Left ventricle myocardium superior (tissue), 1 donor: ENCODE data around the gene FOCAD. TPM values are rescaled to one million over a fixed set of nuclear protein-coding genes. Genes with fewer than 3 reads are reported as not detected.
A peak's percentile ranks its signal among the peaks of the same experiment; 100 is the strongest.

Experiments used
- ATAC-seq: fragments of 200-7000 bp; cut with Tn5 transposase; one replicate; pipeline ENCODE4 v1.9.1; 2020; ENCODE audit warnings: mild to moderate bottlenecking, moderate library complexity
- DNase-seq: peaks from one replicate; pipeline ENCODE4 v3.0.0-alpha.2; 2020
- intact Hi-C: fragments of 100-400 bp; cut with micrococcal nuclease; formaldehyde crosslinking; loops from one replicate; pipeline ENCODE4 v1.11.0; 2022
- total RNA-seq: library from RNA; stranded (reverse); fragmentation: NEBNext Ultra II Directional; extraction: Animal tissue kit (Norgen Biotek cat#: 25700); gene quantifications from one replicate; pipeline ENCODE4 v1.2.1, GENCODE V29; 2021
- donor health status: DM: no; HTN: yes; CAD: no; lungs with severe emphysema.

Gene FOCAD
- total RNA-seq, 1 donor from 2014 or later: 29.0 TPM

- DNase-seq (no peak), ATAC-seq (peak; percentile 52)
- intact Hi-C loops: no loop called here
Observed at GRCh38 chr9:20835377-20836286, 151.6 kb downstream of the FOCAD start.

GRCh38 chr9:20837166-20837565 is 153.1 kb downstream of the FOCAD start:
- intact Hi-C loops: no loop called here
- DNase-seq (no peak), ATAC-seq (no peak)

DNA sequence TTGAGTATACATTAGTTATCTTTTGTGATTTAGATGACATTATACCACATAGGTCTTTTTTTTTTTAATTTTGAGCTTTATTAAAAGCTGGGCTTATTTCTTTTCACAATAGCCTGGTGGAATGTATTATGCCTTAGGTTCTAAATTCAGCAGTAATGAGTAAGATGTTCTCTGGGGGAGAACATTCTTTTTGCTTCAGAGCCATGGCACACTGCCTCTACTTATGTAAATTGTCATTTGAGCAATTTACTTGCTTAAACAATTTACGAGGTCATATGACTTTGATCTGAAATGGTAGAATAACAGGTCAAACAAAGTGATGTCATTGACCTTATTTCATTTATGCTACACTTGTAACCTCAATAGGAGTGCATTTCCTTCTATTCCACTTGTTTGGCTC is 154.2 kb downstream of the FOCAD start:
- ATAC-seq (no peak), DNase-seq (no peak)
- intact Hi-C loops: no loop called here

- intact Hi-C loops: no loop called here
- no peak for DNase-seq
- no peak for ATAC-seq
Observed at GRCh38 chr9:20844916-20845315, 160.9 kb downstream of the FOCAD start.

DNA sequence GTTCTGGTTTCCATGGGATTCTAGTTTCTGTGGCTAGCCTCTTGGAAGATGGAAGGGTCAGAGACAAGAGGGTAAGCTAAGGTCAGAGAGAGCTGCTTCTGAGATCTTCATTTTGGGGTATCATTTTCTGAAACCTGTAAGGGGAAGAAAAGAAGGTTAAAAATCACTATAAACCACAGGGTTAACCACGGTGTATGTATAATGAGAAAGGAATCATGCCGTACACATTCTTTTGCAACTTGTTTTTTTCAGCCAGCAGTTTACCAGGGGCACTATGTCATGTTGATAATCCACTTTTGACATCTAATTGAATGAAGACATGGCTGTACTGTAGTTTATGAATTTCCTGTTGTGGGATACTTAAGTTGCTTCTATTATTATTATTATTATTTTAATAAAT is 164.4 kb downstream of the FOCAD start:
- DNase-seq (no peak), ATAC-seq (no peak)
- intact Hi-C loops: no loop called here

DNA sequence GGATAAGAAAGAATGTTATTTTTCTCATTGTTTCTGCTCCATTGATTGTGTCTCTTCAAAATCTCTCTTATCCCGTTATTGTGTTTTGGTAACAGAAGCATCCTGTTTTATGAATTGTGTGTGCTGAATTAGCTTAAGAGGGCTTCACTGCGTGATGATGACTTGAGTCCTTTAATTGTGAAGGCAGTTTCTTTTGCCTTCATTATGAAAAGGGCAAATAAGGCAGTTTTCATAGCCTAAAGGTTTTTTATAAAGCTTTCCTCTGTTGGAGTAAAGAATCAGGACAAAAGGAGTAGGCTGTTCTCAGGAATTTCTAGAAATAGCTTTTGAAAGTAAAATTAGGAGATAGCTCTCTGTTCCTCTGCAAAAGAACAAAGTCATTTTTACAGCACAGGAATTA is 169.8 kb downstream of the FOCAD start:
- ATAC-seq (no peak), DNase-seq (no peak)
- intact Hi-C loops: no loop called here

DNA sequence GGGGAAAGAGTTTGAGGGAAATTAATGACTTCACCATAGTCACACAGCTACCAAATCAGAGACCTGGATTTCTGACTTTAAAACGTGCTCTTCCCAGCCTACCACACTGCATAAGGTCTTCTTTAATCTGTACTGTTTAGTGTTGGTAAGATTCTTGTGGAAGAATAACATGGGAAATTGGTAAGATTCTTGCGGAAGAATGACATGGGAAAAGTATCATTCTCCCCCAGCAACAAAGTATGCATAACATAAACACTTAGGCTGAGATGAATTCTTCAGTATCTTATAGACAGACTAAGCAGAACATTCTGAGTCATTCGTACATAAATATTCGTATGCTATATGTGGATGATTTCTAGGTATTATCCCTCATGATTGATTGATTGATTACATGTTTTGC is 170.4 kb downstream of the FOCAD start:
- no peak for ATAC-seq
- intact Hi-C loops: no loop called here
- DNase-seq: no peak

DNA sequence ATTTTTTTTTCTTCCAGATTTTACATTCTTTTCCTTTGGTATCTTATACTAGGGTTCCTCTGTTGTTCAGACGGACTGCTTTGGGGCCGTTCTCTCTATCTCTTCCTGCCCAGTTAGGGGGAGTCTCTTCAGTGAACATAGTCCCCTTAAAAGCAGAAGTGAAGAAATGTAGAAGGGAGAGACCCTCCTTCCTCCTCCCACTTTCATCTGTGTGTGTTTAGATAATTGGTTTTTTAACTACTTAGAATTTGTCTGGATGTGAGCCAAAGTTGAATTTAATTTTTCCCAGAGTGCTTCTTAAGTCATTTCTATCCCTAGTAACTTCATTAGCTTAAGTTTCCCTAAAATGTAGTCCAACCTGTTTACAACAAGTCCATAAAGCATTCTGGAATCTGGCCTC is 179.9 kb downstream of the FOCAD start:
- intact Hi-C loops: loop anchor here (10.0 kb wide), 1 partner anchor 49 kb away; no protein-coding TSS in a partner anchor
- DNase-seq (no peak), ATAC-seq (no peak)

DNA sequence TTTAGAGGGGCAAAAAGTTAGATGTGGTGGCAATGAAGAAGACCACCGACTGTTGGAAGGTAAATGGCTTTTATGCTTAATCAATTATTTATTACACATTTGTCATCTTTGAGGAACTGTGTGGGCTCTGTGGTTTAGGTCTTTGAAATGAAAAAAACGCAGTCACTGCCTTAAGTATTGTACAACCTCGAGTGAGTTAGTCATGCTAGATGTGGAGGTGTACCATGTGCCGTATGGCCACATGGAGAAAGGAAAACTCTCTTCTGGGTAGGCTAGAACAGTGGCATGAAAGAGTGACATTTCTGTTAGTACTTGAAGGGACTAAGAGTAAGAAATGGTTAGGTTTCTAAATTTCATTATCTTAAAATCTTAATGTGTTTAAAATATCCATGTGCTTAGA is 181.3 kb downstream of the FOCAD start:
- intact Hi-C loops: loop anchor here (10.0 kb wide), 1 partner anchor 51 kb away; no protein-coding TSS in a partner anchor
- no peak for DNase-seq
- no peak for ATAC-seq

DNA sequence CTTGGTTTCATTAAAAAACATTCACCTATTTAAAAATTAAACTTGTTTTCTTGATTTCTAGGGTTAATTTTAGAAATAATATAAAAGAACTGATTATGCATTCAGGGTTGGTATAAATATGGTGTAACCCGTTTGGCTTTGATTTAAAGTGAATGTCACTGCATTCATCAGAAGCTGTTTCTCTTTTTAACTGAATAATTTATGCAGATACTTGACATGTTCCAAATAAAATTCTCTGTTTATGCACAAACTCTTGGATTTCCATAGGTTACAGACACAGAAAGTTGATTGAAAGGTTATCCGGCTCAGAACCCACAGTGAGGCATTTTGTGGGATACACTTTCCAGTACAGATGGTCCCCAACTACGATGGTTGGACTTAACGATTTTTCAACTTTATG is 186.1 kb downstream of the FOCAD start:
- ATAC-seq: no peak
- DNase-seq: no peak
- intact Hi-C loops: no loop called here

- no peak for ATAC-seq
- intact Hi-C loops: no loop called here
- no peak for DNase-seq
Observed at GRCh38 chr9:20872340-20872977, 188.4 kb downstream of the FOCAD start.

DNA sequence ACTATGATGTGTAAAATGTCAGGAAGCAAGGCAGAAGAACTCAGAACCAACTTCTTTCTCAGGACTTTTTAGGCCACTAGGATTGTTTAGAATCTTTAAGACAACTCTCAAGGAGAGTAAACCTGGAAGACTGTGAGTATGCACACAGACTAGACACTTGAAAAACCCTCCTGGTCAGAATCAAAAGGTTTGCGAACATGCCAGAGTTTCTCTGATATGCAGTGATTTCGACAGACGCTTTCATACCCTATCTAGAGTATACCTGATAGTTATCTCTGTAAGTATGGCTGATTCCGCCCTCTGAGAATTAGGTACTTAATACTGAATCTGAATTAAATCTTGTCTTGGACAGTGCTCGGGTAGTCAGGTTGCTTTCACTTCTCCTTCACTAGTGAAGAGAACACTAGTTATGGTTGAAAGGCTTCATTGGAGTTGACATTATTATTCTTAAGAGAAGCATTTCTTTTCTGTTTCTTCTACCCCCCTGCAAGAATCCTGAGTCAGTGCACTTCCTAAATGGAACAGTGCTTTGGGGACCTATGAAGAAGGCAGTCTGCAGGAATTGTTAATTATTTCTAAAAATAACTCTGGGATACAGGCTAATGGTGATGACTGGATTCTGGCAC is 189.3 kb downstream of the FOCAD start:
- no peak for ATAC-seq
- intact Hi-C loops: no loop called here
- DNase-seq: no peak

DNA sequence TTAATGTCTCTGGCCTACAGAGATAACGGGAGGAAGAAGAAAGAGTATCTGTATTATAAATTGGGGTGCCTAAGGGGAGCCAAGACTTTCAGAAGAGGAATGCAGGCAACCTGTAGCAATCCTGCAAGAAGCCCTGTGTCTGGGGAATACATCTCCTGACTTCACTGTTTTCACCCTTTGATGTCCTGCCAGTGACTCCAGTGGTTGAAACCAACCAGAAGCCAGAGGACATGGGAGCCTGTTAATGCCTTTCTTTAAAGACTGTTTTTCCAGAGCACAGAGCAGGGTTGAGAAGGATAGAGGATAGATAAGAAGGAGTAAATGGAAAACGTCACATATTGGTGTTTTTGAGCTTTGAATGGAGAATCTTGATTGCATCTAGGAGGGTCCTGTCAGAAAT is 196.2 kb downstream of the FOCAD start:
- ATAC-seq: no peak
- intact Hi-C loops: no loop called here
- no peak for DNase-seq

DNA sequence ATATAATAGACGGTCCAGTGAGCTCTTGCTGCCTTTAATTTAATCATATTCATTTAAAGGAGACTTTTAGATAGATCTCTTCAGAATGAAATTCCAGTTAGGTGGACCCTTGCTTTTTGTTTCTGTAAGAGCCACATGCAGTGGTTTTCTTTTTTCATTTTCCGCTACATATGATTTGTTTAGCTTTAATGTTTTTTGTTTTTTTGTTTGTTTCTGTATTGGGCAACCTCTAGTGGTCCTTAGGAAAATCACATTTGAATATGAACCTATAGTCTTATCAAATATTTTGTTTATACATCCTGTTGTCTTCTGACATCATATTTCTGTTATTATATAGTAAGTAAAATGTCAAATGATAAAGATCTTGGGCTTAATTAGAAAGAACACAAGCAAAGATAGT is 196.6 kb downstream of the FOCAD start:
- ATAC-seq: no peak
- DNase-seq: no peak
- intact Hi-C loops: no loop called here

- DNase-seq (peak; percentile 44), ATAC-seq (no peak)
- intact Hi-C loops: no loop called here
Observed at GRCh38 chr9:20884985-20885593, 201.0 kb downstream of the FOCAD start.

DNA sequence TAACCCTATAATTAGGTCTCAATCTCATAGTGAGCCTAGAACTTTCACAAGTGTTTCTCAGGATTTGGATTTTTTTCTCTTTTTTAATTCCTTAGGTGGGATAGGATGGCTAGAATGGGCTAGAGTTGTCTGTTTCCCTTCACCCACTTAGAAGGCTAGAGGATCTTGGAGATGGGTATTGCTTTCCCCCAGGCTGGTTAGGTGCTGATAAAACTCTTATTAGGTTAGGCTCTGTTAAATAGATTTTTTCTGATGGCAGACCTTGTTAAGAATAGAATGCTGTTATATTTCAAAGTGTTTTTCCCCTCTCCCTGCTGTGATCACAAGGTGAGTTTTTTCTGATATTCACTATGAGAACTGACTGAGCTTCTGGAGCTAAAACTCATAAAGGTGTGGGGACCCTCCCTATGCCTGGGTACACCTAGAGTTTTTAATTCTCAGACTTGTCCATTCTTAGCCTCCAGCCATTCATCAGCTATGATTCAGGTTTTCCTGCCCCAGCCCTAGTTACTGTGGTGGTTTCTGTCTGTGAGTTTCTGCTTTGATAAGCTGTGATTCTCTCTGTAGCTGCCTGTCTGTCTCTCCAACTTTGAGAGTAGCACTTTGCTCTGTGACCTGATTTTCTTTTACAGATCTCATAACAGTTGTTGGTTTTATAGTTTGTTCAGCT is 215.0 kb downstream of the FOCAD start:
- DNase-seq: no peak
- no peak for ATAC-seq
- intact Hi-C loops: no loop called here

DNA sequence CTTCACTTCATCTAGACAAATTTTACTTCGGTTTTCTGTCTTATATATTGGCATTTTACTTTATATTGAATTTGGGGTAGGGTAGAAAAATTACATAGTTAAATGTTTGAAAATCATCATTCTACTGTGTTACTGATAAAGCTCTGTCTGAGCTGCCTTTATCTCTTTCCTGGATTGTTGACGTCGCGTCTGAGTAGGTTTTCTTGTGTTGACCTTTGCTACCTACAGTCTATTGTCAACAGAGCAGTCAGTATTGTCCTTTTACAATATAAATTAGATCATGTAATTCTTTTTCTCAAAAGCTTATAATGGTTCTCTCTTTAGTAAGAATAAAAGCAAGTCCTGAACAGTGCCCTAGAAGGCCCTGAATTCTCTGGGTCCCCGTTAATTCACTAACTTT is 219.2 kb downstream of the FOCAD start:
- no peak for DNase-seq
- no peak for ATAC-seq
- intact Hi-C loops: no loop called here

- ATAC-seq: no peak
- intact Hi-C loops: no loop called here
- no peak for DNase-seq
Observed at GRCh38 chr9:20904995-20905394, 220.9 kb downstream of the FOCAD start.

DNA sequence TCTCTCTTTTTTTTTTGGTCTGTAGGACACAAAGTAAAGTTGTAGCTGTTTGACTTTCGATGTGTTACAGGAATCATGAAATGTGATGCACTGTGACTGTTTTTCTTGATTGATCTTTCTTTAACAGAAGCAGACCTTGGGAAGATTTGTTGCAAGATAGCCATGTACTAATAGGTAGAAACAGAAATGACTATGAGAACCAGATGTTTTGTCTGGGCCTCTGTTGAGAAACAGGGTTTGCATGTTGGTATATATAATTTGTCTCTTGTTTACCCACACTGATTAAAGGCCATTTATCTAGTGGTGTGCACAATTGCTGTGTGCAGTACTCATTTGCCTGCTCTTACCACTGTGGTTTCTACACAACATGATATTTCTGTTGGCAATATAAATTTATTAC is 222.3 kb downstream of the FOCAD start:
- ATAC-seq (no peak), DNase-seq (no peak)
- intact Hi-C loops: no loop called here
